Activated T-cell treated with anti-CD3 and anti-CD28 coated beads, Interleukin-2, amount 50 U/mL, for 1 hour (primary cell): ENCODE measurements around the gene WFDC9.
"Not testable (repeated sequence)": the region's sequence is repeated elsewhere in the genome, so short reads cannot be mapped to it uniquely, and the experiment has no call there.

Experiments used
- DNase-seq: peaks from one replicate; pipeline ENCODE4 v3.0.0-alpha.2; 2020

Gene WFDC9

GRCh38 chr20:45589725-45590124, 41.4 kb downstream of the WFDC9 start:
- DNase-seq: no peak

- DNase-seq: no peak
Measured at GRCh38 chr20:45588800-45589199, 42.3 kb downstream of the WFDC9 start.

- DNase-seq: not testable (repeated sequence)
Measured at GRCh38 chr20:45585986-45586385, 45.1 kb downstream of the WFDC9 start.

- DNase-seq: not testable (repeated sequence)
Measured at GRCh38 chr20:45584294-45584693, 46.8 kb downstream of the WFDC9 start.

GRCh38 chr20:45583502-45583901, 47.6 kb downstream of the WFDC9 start:
- no peak for DNase-seq

- no peak for DNase-seq
Measured at GRCh38 chr20:45581702-45582101, 49.4 kb downstream of the WFDC9 start.

GRCh38 chr20:45579184-45579583, 51.9 kb downstream of the WFDC9 start, which contains the start of gene WFDC8:
Gene WFDC8 (minus strand): TSS chr20:45579284. CDS start chr20:45579247, 37 bp downstream.
- no peak for DNase-seq

GRCh38 chr20:45578231-45578630, 52.9 kb downstream of the WFDC9 start:
- no peak for DNase-seq

GRCh38 chr20:45576995-45577394, 54.1 kb downstream of the WFDC9 start:
- no peak for DNase-seq

GRCh38 chr20:45575931-45576330, 55.2 kb downstream of the WFDC9 start:
- no peak for DNase-seq

- DNase-seq: not testable (repeated sequence)
Measured at GRCh38 chr20:45569650-45570049, 61.4 kb downstream of the WFDC9 start.

GRCh38 chr20:45564760-45565276, 66.3 kb downstream of the WFDC9 start:
- no peak for DNase-seq
